ENCODE results near the gene RFPL3.

GRCh38 chr22:32340411-32340810, 17.3 kb upstream of the RFPL3 start:
- TF ChIP-seq CTCF (conservative IDR thresholded peaks at IDR 0.05; ENCODE audit: low read length) (no peak), EZH2phosphoT487 (IDR thresholded peaks at IDR 0.05; ENCODE audit: borderline replicate concordance) (no peak)
